ENCODE results near the gene ASAP3.

The ASAP3 gene

GRCh38 chr1:23395849-23396248 is 88.1 kb downstream of the ASAP3 start:
- POLR2A ChIA-PET, result interaction anchor here (1.2 kb wide), 1 partner anchor 27 kb away, joined by 5 read pairs; no protein-coding TSS in a partner anchor
- Histone ChIP-seq H3K9me3 (ENCODE audit: control insufficient read depth, insufficient read depth, low read depth, low read length) (no peaks in the 10 kb centered on the region), H3K27ac (ENCODE audit: extremely low read depth, low read depth, low read length) (no peak overlapping the region), H3K36me3 (ENCODE audit: control insufficient read depth in 2 of 2, insufficient read depth in 1 of 2, low read length in 2 of 2) (no peaks in the 10 kb centered on the region), H3K4me3 (ENCODE audit: low read depth, low read length) (no peak overlapping the region), H3K4me1 (ENCODE audit: control insufficient read depth, insufficient read depth, low read length) (no peaks in the 10 kb centered on the region)
- TF ChIP-seq ZNF639 (tag by site-specific recombination; IDR thresholded peaks at IDR 0.05) (no peak), ZNF2 (tag by site-specific recombination; IDR thresholded peaks at IDR 0.05) (no peak), ZNF423 (tag by site-specific recombination; IDR thresholded peaks at IDR 0.05) (no peak), ZFHX2 (tag by site-specific recombination; conservative IDR thresholded peaks at IDR 0.05) (no peak), ZNF366 (tag by site-specific recombination; conservative IDR thresholded peaks at IDR 0.05) (no peak), ZNF514 (tag by site-specific recombination; IDR thresholded peaks at IDR 0.05) (no peak), ZNF16 (tag by site-specific recombination; IDR thresholded peaks at IDR 0.05; ENCODE audit: low read depth) (no peak), ZNF140 (tag by site-specific recombination; IDR thresholded peaks at IDR 0.05) (no peak), ZBTB48 (tag by site-specific recombination; IDR thresholded peaks at IDR 0.05) (no peak), WT1 (tag by site-specific recombination; IDR thresholded peaks at IDR 0.05) (no peak), HOXA7 (CRISPR knock-in tag; IDR thresholded peaks at IDR 0.05; ENCODE audit: borderline replicate concordance) (no peak)
- TF ChIP-seq, protein P1, sequence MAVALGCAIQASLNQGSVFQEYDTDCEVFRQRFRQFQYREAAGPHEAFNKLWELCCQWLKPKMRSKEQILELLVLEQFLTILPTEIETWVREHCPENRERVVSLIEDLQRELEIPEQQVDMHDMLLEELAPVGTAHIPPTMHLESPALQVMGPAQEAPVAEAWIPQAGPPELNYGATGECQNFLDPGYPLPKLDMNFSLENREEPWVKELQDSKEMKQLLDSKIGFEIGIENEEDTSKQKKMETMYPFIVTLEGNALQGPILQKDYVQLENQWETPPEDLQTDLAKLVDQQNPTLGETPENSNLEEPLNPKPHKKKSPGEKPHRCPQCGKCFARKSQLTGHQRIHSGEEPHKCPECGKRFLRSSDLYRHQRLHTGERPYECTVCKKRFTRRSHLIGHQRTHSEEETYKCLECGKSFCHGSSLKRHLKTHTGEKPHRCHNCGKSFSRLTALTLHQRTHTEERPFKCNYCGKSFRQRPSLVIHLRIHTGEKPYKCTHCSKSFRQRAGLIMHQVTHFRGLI (tag by site-specific recombination; IDR thresholded peaks at IDR 0.05), result no peak
- CTCF ChIA-PET, result interaction anchor here (3.4 kb wide), 1 partner anchor 8 kb away, joined by 17 read pairs; no protein-coding TSS in a partner anchor

DNA sequence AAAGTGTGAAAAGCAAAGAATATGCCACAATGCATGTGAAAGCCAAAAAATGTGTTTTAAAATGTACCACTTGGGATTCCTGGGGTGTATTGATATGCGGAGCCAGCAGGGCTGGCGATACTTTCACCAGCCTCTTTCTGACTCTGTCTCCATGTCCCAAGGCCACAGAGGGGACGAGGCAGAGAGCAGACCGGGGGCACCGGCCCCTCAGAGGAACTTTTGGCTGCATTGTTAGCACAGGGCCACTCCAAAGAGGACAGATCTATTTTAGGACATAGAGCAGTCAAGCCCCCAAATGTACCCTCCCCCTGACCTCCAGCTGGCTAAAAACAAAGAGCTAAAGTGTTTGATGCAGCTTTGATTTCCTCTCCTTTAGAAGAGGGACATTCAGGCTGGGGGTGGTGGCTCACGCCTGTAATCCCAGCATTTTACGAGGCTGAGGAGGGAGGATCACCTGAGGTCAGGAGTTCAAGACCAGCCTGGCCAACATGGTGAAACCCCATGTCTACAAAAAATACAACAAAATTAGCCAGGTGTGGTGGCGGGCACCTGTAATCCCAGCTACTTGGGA is 88.7 kb downstream of the ASAP3 start:
- Histone ChIP-seq H3K9me3 (ENCODE audit: control insufficient read depth, insufficient read depth, low read depth, low read length) (no peaks in the 10 kb centered on the region), H3K4me3 (ENCODE audit: low read depth, low read length) (no peak overlapping the region), H3K36me3 (ENCODE audit: control insufficient read depth in 2 of 2, insufficient read depth in 1 of 2, low read length in 2 of 2) (no peaks in the 10 kb centered on the region), H3K27ac (ENCODE audit: extremely low read depth, low read depth, low read length) (no peak overlapping the region), H3K4me1 (ENCODE audit: control insufficient read depth, insufficient read depth, low read length) (no peaks in the 10 kb centered on the region)
- ChIA-PET POLR2A (interaction anchor here (2.2 kb wide), 1 partner anchor 9 kb away, joined by 6 read pairs; no protein-coding TSS in a partner anchor), CTCF (interaction anchor here (3.4 kb wide), 1 partner anchor 9 kb away, joined by 17 read pairs; no protein-coding TSS in a partner anchor)
- TF ChIP-seq ZNF561 (tag by site-specific recombination; IDR thresholded peaks at IDR 0.05; ENCODE audit: borderline replicate concordance) (no peak), ZNF610 (tag by site-specific recombination; IDR thresholded peaks at IDR 0.05; ENCODE audit: borderline replicate concordance) (no peak), WT1 (tag by site-specific recombination; IDR thresholded peaks at IDR 0.05) (no peak), ZNF677 (tag by site-specific recombination; IDR thresholded peaks at IDR 0.05) (no peak), REPIN1 (tag by site-specific recombination; IDR thresholded peaks at IDR 0.05; ENCODE audit: low read depth) (no peak), REST (tag by site-specific recombination; IDR thresholded peaks at IDR 0.05) (no peak), ZNF311 (tag by site-specific recombination; IDR thresholded peaks at IDR 0.05; ENCODE audit: borderline replicate concordance) (no peak), ZBTB21 (tag by site-specific recombination; IDR thresholded peaks at IDR 0.05) (no peak), ZNF776 (tag by site-specific recombination; IDR thresholded peaks at IDR 0.05; ENCODE audit: borderline replicate concordance) (no peak), ZNF768 (tag by site-specific recombination; IDR thresholded peaks at IDR 0.05) (no peak)
- TF ChIP-seq, protein P2, sequence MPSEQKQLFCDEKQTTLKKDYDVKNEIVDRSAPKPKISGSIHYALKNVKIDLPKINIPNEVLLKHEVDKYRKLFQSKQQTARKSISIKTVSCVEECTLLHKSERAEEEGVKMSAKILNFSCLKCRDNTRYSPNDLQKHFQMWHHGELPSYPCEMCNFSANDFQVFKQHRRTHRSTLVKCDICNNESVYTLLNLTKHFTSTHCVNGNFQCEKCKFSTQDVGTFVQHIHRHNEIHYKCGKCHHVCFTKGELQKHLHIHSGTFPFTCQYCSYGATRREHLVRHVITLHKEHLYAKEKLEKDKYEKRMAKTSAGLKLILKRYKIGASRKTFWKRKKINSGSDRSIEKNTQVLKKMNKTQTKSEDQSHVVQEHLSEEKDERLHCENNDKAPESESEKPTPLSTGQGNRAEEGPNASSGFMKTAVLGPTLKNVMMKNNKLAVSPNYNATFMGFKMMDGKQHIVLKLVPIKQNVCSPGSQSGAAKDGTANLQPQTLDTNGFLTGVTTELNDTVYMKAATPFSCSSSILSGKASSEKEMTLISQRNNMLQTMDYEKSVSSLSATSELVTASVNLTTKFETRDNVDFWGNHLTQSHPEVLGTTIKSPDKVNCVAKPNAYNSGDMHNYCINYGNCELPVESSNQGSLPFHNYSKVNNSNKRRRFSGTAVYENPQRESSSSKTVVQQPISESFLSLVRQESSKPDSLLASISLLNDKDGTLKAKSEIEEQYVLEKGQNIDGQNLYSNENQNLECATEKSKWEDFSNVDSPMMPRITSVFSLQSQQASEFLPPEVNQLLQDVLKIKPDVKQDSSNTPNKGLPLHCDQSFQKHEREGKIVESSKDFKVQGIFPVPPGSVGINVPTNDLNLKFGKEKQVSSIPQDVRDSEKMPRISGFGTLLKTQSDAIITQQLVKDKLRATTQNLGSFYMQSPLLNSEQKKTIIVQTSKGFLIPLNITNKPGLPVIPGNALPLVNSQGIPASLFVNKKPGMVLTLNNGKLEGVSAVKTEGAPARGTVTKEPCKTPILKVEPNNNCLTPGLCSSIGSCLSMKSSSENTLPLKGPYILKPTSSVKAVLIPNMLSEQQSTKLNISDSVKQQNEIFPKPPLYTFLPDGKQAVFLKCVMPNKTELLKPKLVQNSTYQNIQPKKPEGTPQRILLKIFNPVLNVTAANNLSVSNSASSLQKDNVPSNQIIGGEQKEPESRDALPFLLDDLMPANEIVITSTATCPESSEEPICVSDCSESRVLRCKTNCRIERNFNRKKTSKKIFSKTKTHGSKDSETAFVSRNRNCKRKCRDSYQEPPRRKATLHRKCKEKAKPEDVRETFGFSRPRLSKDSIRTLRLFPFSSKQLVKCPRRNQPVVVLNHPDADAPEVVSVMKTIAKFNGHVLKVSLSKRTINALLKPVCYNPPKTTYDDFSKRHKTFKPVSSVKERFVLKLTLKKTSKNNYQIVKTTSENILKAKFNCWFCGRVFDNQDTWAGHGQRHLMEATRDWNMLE (tag by site-specific recombination; conservative IDR thresholded peaks at IDR 0.05; ENCODE audit: low read depth), result no peak
